ENCODE data around the gene NDRG3. TPM values are rescaled to one million over a fixed set of nuclear protein-coding genes. Genes with fewer than 3 reads are reported as not detected.

NDRG3 gene
- total RNA-seq, 1 experiment from 2014 or later: 23.6 TPM

GRCh38 chr20:36786246-36786645 is 40.4 kb upstream of the NDRG3 start:
- H3K27me3 ChIP-seq (ENCODE audit: insufficient read depth, low read length): no peaks in the 10 kb centered on the region
- no peak overlapping the region; the same call in 1 of the 2 replicates for H3K14ac ChIP-seq (ENCODE audit: insufficient read depth, low read length)
- H3K9ac ChIP-seq (ENCODE audit: extremely low read depth, insufficient read length, low read length): no peak overlapping the region
- H4K91ac ChIP-seq (ENCODE audit: insufficient read length, low read depth, low read length): no peak overlapping the region
- Mint-ChIP-seq H3K27ac (peak overlapping the region in 1 of 3 experiments; percentile 76; a peak in 1 of 7 replicates), H3K4me3 (no peak overlapping the region), H3K4me1 (no peaks in the 10 kb centered on the region), H3K27me3 (ENCODE audit: low read depth) (no peaks in the 10 kb centered on the region), H3K36me3 (ENCODE audit: insufficient read depth in 1 of 3, low read depth in 3 of 3) (peaks cover 29 to 46% (median 44%) of the 10 kb centered on the region in 3 experiments), H3K9me3 (no peaks in the 10 kb centered on the region)
- no peak overlapping the region for H2BK15ac ChIP-seq (ENCODE audit: low read depth, low read length)
- H3K4me1 ChIP-seq (ENCODE audit: insufficient read depth, low read length): no peaks in the 10 kb centered on the region
- DNase-seq: no peak
- no peaks in the 10 kb centered on the region for H3K23me2 ChIP-seq (ENCODE audit: insufficient read length, low read depth, low read length, poor library complexity, severe bottlenecking)
- no peak overlapping the region for H3K27ac ChIP-seq (ENCODE audit: insufficient read length, low read depth, low read length)
- H4K8ac ChIP-seq (replicated peaks; ENCODE audit: insufficient read length, low read depth, low read length): no peak overlapping the region
- no peak overlapping the region for H2BK20ac ChIP-seq (ENCODE audit: low read depth, low read length, poor library complexity, severe bottlenecking)
- H2BK5ac ChIP-seq (ENCODE audit: insufficient read length, low read length): no peak overlapping the region
- no peak overlapping the region for H2AFZ ChIP-seq (ENCODE audit: low read length)
- H3K4me2 ChIP-seq (ENCODE audit: insufficient read depth, insufficient read length, low read length): no peak overlapping the region
- no peak for TF ChIP-seq CTCF (conservative IDR thresholded peaks at IDR 0.05)
- no peaks in the 10 kb centered on the region for H4K20me1 ChIP-seq (ENCODE audit: control insufficient read depth, insufficient read depth, insufficient read length)
- no peak overlapping the region for H3K18ac ChIP-seq (ENCODE audit: insufficient read length, low read depth, low read length)
- H3K79me2 ChIP-seq (ENCODE audit: insufficient read depth, low read length): no peaks in the 10 kb centered on the region
- no peak overlapping the region for H3K4ac ChIP-seq (ENCODE audit: low read depth, low read length)
- no CpG with 5 or more reads among the region's 13 CpGs for WGBS (ENCODE audit: extremely low coverage, insufficient read length, low lambda C conversion rate)
- H3K23ac ChIP-seq (ENCODE audit: insufficient read length, low read depth, low read length): no peak overlapping the region
- H2AK5ac ChIP-seq (ENCODE audit: insufficient read length, low read length): no peak overlapping the region
- H3K56ac ChIP-seq (ENCODE audit: insufficient read length, low read depth, low read length): no peak overlapping the region
- H2BK120ac ChIP-seq (ENCODE audit: low read depth, low read length, poor library complexity, severe bottlenecking): no peak overlapping the region
- no peak overlapping the region for H3T11ph ChIP-seq (ENCODE audit: low read length)
- no peak overlapping the region for H4K5ac ChIP-seq (ENCODE audit: insufficient read length, low read depth, low read length)
- H2BK12ac ChIP-seq (ENCODE audit: insufficient read length, low read depth, low read length): no peak overlapping the region
- no peaks in the 10 kb centered on the region for H3K9me3 ChIP-seq (ENCODE audit: control insufficient read depth, low read depth, low read length)
- no peaks in the 10 kb centered on the region for H3K79me1 ChIP-seq (ENCODE audit: insufficient read depth, low read depth, low read length, poor library complexity, severe bottlenecking)
